Measurements from ENCODE around the gene TRAPPC12.

TRAPPC12 gene

DNA sequence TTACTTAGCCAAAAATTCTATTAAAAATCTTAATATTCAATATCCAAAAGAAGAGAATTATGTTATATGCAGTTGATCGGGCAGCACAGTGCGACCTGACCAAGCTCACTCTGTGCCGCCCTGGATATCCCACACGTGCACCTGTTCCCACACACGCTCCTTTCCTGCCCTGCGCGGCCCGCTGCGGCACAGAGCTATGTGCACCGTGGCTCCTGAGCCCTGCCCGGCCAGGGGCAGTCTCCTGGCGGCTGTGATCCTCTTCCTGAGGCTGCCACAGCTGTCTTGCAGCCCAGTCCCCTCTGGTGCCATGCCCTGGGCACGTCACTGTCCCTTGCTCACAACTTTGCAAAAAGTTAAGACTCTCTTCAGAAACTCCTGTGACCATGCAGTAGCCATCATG lies 29.3 kb downstream of the TRAPPC12 start:
- DNase-seq (ENCODE audit: low read depth, low spot score), result no peak

DNA sequence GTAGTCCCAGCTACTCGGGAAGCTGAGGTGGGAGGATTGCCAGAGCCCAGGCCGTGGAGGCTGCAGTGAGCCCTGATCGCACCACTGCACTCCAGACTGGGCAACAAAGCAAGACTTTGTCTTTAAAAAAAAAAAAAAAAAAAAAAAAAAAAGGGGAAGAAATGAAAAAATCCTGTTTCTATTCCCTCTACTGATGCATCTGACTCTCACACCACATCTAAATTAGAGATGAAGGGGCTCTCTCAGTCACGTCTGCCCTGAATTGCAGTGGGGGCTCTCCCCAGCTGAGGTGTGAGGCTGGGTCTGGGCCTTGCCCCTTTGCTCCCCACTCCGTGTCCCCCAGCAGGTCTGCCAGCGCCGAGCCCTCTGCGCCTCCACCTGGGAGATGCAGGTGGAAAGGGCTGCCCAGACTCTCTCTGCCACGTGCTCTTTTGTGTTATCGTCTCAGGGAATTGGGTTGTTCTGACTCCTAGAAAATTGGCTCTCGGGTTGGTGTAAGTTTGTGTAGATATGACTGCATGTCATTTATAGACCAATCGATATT lies 30.2 kb downstream of the TRAPPC12 start:
- DNase-seq (ENCODE audit: low read depth, low spot score), result no peak

DNA sequence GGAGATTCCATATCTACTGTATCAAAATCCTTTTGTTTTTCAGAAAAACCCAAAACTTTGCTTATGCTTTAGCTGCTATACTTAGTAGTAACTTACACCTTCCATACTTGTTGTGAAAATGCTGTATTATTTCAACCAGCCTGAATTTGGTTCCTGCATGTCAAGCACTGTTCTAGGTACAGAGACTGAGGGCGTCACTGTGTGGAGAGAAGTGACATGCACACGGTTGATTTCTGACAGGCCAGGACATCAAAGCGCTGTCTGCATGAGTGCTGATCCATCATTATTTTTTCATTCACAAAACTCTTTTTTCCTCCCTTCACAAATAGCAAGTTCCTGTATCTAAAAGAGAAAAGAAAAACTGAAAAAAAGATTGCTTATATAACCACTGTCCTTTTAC lies 31.6 kb downstream of the TRAPPC12 start:
- DNase-seq (ENCODE audit: low read depth, low spot score), result no peak

DNA sequence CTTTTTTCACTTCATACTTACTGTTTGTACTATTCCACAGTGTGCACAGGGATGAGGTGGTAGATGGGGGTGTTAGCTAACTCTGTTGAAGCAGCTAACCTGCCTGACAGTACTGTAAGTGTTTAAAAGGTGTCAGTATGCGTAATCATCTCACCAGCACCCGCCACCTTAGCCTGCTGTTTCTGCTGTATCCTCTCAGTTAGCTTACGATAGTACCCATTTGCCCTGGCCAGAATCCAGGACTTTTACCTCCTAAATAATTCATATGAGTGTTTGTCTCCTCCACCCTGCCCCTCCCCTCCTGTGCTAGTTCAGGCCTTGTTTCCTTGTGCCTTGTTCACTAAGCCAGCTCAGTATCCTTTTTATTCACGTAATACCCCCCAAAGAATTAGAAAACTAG lies 34.2 kb downstream of the TRAPPC12 start:
- DNase-seq (ENCODE audit: low read depth, low spot score), result no peak

DNA sequence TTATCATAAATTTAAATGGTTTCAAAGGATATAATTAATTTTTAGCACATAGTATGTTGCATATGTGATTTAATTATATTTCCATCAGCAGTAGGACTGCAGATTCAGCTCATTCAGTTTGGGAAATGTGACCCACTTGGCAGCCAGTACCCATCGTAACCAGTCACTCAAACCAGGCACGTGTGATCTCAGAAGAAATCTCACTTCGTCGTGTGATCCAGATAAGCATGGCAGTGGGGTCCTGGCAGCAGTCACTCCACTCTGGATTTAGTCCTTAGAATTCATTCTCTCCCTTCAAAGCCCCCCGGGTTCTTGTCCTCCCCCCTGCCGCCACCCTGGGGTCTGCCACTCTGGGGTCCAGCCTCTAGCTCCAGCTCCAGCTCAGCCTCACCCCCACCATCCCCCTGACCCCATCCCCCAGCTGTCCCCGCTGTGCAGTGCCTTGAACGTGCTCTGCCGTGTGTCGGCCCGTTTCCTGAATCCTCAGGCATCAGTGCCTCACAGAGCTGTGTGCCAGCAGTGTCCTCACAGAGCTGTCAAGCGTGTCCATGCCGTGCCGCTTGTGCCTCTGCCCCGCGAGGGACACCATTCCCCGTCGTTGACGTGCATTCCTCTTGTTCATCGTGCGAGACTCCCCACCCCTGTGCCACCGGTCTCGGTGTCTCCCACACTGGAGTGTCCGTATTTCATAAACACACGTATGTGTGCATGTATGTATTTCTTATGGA lies 34.8 kb downstream of the TRAPPC12 start:
- DNase-seq (ENCODE audit: low read depth, low spot score), result no peak

DNA sequence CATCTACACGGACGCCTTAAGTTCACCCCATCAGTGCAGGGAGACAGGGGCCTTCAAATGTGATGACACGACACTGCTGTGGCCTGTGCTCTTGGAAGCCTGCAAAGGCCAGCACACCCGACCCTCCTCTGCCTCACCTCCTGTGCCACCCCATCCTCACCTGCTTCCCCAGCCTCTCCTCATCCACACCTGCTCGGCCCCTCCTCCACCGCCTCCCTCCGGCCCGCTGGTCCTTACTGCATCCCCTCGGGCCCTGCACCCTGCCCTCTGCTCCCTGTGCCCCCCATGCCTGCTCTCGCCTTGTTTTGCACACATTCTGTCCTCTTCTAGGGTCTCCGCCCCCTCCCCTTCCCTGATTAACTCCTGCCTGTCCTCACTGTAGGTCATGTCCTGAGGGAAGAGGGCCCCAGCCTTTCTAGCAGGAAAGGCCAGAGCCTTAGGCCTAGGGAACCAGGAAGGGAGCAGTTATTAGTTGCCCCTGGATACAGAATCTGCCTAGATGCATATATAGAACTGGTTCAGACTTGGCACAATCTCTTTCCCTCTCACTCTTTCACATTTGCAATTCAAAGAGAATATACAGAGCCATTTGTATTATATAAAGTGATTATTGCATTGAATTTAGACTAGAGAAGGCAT lies 39.4 kb downstream of the TRAPPC12 start:
- DNase-seq (ENCODE audit: low read depth, low spot score), result no peak

DNA sequence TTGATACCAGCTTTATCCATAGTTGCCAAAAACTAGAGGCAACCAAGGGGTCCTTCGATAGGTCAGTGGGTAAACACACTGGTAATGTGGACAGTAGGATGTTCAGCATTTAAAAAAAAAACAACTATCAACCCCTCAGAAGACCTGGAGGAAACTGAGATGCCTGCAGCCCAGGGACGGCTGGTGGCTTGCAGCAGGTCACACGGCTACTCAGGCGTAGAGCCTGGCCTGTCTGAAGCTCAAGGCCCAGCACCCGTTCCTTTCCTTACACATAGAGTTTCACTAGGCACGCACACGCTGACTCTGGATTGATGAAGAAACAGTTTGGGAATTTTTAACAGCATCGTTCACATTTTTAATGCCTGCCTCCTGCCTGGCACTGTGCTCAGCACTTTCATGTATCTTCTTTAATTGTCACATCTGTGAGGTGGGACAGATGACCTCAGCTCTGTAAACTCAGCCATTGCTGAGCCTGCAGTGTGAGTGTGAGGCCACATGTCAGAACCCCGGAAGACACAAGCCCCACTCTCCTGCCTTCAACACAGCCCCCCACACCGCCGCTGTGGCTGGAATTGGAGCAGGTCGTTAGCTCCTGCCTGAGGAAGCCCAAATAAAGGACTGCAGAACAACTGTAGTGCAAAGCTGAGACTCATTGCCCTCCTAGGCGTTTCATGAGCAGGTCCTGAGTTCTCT lies 40.7 kb downstream of the TRAPPC12 start:
- no peak for DNase-seq (ENCODE audit: low read depth, low spot score)

DNA sequence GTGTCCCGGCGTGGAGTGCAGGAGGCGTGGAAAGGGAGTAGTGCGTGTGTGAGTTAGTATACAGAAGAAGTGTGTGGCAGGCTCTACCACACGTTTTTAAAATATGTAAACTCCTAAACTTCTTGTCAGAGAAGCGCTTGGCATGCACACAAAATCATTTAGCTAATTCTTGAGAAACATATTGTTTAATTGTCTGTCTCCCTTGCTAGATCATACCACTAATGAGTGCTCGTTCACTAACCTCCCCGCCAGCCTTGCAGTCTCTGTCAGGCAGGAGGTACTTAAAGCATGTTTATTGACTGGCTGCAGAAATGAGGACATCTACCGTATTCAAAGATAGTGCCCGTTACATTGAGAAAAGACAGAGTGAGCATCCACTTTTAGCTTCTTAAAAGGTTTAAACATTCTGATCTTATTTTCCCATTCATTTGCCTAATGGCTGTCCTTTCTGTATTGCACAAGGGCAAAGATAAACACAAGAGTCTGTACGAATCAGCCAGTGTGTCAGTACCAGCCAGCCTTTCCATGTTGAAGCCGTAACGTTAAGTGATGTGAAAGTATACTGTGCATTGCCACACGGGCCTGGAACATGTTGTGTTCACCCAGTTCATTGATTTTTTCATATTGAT lies 41.4 kb downstream of the TRAPPC12 start:
- DNase-seq (ENCODE audit: low read depth, low spot score), result no peak

DNA sequence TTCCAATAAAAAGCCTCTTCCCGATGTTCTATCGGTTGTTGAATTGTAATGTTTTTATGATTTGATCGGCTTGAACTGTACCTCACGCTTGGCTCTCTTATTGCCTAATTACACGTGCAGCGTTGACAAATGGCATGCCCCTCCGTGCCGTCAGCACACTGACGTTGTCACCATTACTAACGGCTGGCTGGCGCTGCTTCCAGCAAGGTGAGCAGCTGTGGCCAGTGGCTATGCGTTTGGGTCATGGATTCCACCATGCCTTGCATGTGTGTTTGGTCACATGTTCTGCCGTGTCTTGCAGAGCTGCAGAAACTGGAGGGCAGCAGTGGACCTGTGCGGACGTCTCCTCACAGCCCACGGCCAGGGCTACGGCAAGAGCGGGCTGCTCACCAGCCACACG lies 42.1 kb downstream of the TRAPPC12 start:
- no peak for DNase-seq (ENCODE audit: low read depth, low spot score)

DNA sequence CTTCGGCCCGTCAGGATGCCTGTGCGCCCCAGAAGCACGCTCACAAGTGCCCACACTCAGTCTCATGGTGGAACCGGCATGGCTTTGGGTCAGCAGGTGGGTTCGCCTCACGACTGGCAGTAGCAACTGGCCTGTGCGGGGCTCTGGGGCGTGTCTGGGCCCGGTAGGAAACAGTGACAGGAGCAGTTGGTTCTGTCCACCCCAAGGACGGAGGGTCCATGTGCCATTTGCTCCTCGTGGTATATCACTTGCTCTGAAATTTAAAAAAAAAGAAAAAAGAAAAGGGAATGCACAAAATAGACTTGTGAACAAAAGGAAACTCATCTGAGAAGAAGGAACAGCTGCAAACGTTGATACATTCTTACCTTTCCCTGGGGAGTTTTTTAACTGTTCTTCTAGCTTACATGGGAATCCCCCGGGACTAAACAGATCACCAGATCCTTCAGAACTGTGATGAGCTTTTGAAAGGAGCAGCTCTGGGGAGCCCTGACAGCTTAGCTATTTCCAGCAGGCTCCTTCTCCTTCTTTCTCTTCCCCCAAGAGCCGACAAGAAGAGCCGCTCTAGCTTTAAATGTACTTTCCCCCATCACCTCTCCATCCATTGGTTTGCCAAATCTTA lies 42.8 kb downstream of the TRAPPC12 start:
- DNase-seq (ENCODE audit: low read depth, low spot score), result no peak

DNA sequence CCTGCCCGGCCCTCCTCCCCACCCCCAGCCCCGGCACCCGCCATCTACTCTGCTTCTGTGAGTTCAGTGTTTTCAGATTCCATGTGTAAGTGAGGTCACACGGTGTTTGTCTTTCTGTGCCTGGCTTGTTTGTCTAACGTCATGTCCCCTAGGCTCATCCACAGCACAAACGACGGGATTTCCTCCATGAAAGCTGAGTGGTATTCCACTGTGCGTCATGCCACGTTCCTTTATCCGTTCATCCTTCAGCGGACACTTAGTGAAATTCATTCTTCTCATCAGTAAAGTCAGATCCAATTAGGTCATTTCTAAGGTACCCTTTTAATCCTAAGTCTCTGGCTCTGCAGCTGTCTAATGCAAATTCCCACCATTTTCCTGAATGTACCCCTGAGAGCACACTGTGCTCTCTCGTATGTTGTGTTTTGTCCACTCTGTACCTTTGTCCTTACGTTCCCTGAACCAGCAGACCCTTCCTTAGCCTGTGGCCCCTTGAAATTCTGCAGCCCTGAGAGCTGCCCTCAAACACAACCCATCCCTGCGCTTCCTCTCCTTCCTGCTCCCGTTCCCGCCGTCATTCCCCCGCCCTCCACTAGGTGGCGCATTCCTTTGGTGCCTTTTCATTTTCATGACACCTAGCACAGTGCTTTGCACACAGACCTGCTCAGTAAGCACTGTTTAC lies 44.1 kb downstream of the TRAPPC12 start:
- DNase-seq (ENCODE audit: low read depth, low spot score), result peak; percentile 49

DNA sequence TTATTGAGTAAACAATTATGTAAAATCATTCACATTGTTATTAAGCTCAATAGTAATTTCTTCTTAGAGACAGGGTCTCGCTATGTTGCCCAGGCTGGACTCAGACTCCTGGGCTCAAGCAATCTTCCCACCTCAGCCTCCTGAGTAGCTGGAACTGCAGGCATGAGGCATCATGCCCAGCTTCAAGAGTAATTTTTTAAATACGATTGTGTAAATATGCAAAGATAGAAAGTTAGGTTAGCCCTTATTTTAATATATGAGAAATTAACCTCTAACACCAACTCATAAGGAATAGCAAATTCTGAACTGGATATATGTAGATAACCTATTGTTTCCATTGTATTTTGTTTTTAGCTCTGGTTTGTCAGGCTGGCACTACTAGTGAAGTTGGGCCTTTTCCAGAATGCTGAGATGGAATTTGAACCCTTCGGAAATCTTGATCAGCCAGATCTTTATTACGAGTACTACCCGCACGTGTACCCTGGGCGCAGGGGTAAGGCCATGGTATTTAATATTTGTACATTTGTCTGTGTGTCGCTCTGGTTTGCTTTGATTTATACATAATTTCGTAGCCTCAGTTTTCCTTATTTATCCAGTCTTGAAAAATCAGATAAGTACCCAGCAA lies 44.8 kb downstream of the TRAPPC12 start:
- DNase-seq (ENCODE audit: low read depth, low spot score), result no peak

DNA sequence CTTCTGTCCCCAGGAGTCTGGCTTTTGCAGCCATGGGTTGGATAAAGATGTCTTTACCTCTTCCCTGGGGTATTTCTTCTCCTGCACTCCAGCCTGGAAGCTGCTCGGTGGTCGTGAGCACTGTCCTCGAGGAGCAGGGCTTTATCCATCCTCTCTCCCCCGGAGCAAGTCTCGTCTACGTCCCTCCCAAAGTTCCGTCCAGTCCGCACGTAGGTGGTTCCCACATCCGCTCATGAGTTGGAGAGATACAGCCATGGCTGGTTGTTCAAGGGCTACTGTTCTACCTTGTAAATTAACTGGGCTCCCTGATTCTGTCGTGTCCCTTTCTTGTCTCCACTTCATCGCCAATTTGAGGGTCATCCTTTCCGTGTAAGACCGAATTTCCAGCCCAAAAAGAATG lies 47.1 kb downstream of the TRAPPC12 start:
- DNase-seq (ENCODE audit: low read depth, low spot score), result no peak

DNA sequence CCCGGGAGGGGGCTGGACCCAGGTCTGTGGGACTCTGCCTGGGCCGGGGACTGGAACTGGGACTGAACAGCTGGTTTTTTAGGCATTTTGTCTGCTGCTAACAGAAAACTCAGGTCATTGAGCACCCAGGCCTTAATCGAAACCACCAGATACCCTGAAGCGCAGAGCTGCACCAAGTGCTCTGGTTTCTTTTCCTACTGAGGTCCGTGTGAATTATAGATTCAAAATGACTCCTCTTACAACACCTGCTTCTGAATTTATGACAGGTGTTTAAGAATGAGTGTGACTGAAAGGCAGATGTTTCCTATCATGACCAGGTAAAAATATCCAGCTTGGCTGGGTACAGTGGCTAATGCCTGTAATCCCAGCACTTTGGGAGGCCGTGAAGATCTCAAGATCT lies 47.8 kb downstream of the TRAPPC12 start:
- DNase-seq (ENCODE audit: low read depth, low spot score), result no peak

DNA sequence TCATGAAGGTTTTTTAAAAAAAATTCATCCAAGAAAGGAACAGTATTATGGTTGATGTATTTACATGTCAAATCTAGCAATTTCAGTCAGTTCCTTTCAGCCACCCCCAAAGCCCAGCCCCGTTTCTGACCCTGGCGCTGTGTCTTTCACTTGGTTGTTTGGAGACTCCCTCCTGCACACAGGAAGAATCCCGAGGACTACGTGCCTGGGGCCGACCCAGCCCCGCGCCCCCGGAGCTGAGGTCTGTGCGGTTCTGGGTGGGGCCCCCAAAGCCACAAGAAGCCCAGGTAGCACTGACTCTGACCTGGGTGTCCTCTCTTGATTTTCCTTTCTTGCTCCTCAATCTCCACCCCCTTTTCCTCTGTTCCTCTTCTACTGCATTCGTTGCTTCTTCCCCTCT lies 49.1 kb downstream of the TRAPPC12 start:
- DNase-seq (ENCODE audit: low read depth, low spot score), result no peak

DNA sequence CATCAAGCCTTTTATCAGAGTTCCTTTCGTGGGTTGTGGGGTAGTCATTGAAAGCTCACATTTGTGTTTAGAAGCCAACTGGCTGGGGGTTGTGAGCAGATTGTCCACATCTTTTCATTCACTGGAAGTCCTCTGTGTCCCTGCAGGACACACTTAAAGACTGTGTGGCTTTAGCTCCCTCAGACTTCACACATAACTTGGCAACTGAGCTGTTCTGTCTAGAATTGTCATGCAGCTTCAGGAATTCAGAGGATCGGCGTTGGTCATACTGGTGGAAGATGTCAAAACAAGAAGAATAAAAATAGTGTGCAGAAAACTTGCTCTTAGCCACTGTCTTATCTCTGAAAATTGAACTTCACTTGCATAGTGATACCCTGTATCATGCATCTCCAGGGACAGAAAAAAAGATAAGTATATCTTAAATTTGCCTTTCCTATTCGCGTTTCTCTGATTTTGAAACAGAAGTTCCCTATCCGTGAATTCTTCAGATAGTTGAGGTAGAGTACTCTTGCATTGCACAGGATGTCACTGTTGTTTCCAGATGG lies 49.6 kb downstream of the TRAPPC12 start:
- DNase-seq (ENCODE audit: low read depth, low spot score), result no peak

DNA sequence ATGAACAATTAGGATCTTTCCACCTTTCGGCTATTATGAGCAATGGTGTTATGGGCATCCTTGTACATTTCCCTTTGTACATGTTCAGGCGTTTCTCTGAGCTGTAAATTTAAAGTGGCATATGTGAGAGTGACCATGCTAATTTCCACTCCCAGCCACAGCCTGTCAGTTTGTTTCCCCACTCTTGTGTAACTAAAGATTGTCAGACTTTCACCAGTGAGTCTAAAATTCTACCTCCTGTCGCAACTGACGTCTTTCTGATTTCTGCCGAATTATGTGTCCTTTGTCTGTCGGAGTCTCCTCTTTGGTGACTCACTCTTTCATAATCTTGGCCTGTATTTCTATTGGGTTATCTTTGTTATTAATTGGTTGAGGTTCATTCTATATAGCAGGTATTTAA lies 50.7 kb downstream of the TRAPPC12 start:
- no peak for DNase-seq (ENCODE audit: low read depth, low spot score)

DNA sequence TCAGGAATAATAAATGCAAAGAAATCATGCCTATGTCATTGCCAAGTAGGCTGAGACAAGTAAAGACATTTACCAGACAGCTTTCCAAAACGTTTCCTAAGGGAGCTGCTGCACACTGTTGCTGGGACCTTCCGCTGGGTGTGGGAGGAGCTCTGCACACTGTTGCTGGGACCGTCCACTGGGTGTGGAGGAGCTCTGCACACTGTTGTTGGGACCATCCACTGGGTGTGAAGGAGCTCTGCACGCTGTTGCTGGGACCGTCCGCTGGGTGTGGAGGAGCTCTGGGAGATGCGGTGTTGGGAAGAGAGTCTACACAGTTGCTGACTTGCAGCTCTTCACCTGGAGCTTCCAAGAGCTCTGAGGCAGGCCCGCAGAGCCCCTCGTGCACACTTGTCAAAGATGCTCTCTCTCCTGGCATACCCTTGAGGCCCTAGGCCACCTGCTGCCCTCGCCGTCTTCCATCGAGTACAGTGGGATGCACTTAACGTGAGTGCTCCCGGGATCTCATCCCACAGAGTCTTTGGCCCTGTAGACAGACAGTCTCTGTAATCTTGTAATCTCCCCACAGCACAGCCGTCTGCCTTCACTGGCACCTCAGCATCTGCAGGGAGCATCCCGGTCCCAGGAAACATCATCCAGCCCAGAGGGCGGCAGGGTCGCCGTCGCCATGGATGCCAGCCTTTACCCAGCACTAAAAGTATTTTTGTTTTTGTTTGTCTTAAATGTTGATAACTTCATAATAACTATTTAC lies 51.4 kb downstream of the TRAPPC12 start:
- no peak for DNase-seq (ENCODE audit: low read depth, low spot score)

DNA sequence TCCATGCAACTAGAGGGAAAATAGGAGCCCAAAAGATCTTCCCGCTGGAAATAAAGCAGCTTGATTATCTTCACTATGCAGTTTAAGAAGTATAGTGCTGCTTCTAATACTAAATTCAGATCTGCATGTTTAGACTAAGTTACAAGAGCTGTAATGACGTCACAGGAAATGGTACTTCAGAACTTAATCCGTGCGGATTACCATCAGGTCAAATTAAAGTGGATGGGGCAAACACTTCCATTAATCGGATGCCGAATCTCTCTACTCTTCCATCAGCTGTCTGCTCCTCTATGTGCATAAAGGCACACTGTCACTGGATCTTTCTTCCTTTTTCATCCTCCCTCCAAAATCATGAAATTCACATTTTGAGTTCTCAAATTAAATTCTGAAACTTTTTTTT lies 52.6 kb downstream of the TRAPPC12 start:
- DNase-seq (ENCODE audit: low read depth, low spot score), result no peak
